ENCODE measurements around the gene PRKCB.

DNA sequence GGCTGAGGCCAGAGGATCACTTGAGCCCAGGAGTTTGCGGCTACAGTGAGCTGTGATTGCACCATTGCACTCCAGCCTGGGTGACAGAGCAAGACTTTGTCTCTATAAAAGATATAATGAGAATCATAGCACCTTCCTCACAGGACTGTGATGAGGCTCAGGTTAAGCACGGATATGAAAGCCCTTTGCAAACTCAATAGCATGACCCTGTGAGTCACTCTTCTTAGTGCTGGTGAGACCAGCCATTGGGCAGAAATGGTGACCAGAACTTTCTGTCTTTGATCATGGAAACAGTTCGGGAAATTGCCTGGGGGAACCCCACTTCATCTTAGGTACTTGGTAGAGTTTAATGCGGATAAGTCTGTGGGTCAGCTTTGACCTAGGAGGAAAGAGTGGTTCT lies 144.2 kb downstream of the PRKCB start:
- TF ChIP-seq, protein P1, sequence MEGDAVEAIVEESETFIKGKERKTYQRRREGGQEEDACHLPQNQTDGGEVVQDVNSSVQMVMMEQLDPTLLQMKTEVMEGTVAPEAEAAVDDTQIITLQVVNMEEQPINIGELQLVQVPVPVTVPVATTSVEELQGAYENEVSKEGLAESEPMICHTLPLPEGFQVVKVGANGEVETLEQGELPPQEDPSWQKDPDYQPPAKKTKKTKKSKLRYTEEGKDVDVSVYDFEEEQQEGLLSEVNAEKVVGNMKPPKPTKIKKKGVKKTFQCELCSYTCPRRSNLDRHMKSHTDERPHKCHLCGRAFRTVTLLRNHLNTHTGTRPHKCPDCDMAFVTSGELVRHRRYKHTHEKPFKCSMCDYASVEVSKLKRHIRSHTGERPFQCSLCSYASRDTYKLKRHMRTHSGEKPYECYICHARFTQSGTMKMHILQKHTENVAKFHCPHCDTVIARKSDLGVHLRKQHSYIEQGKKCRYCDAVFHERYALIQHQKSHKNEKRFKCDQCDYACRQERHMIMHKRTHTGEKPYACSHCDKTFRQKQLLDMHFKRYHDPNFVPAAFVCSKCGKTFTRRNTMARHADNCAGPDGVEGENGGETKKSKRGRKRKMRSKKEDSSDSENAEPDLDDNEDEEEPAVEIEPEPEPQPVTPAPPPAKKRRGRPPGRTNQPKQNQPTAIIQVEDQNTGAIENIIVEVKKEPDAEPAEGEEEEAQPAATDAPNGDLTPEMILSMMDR (conservative IDR thresholded peaks at IDR 0.05; ENCODE audit: low read depth in 2 of 2) = no peak
- no peak for TF ChIP-seq EZH2 (IDR thresholded peaks at IDR 0.05; ENCODE audit: low read depth, unreplicated experiment)
